HepG2 (cell line): ENCODE measurements around the gene PHOSPHO2. TPM values are rescaled to one million over a fixed set of nuclear protein-coding genes. Genes with fewer than 3 reads are reported as not detected.

Experiments
- ATAC-seq: fragments of 200-7000 bp; cut with Tn5 transposase; 3 replicates; pipeline ENCODE4 v1.9.1; 2020; ENCODE audit warnings: mild to moderate bottlenecking, moderate library complexity
- BruUV-seq: library from RNA; stranded (reverse); fragments of 400-500 nt; replicated peaks from 2 replicates; lab custom pipeline; 2021; lab: Mats Ljungman, UMichigan
- CTCF ChIA-PET: fragments of 300-600 bp; formaldehyde crosslinking; extraction: SDS; loops from one replicate; lab custom pipeline; 2021; ENCODE audit warnings: low total read pairs, inconsistent platforms, low intra/inter-chr PET ratio; lab: Yijun Ruan, JAX
- POLR2A ChIA-PET: fragments of 350-600 bp; sonication (Branson Sonifier 250); formaldehyde crosslinking; loops from one replicate; lab custom pipeline; 2020; ENCODE audit warnings: antibody characterized with exemption, inconsistent platforms; lab: Yijun Ruan, JAX
- DNase-seq: peaks from one replicate; pipeline ENCODE4 v3.0.0-alpha.2; 2015; ENCODE audit warnings: low spot score
- FAIRE-seq: peaks from 3 replicates; lab custom pipeline; 2011; peaks lifted over from hg19 to GRCh38; lab: Jason Lieb, UNC
- H2AFZ ChIP-seq: one replicate; pipeline ENCODE4 v1.6.1; 2011; ENCODE audit warnings: low read length, inconsistent platforms
- H3K27ac ChIP-seq: fragments of 300-600 bp; 3 replicates; pipeline ENCODE4 v1.8.0; 2011; ENCODE audit warnings: mixed run types, mild to moderate bottlenecking, mixed read lengths, low read length, inconsistent platforms; ENCODE audit not compliant: insufficient read depth; ENCODE audit errors: extremely low read length
- H3K27me3 ChIP-seq, 2 experiments: fragments of 200-600 bp in 1 of 2; 2 replicates in 1 of 2; 3 replicates in 1 of 2; pipeline versions ENCODE4 v1.6.0 to v1.8.0; 2011; ENCODE audit warnings: low read length in 2 of 2, mild to moderate bottlenecking in 2 of 2, moderate library complexity in 2 of 2, inconsistent platforms in 1 of 2; ENCODE audit not compliant: insufficient read depth in 2 of 2, control insufficient read depth in 1 of 2
- H3K36me3 ChIP-seq, 2 experiments: fragments of 200-600 bp in 1 of 2; replicated peaks in 1 of 2; 2 replicates in 1 of 2; 3 replicates in 1 of 2; pipeline versions ENCODE4 v1.5.1 to v1.8.0; 2011; ENCODE audit warnings: low read length in 2 of 2, inconsistent platforms in 1 of 2; ENCODE audit not compliant: insufficient read depth in 2 of 2, control insufficient read depth in 1 of 2
- H3K4me1 ChIP-seq: 2 replicates; pipeline ENCODE4 v1.5.1; 2012; ENCODE audit warnings: low read length, inconsistent platforms; ENCODE audit not compliant: insufficient read depth
- H3K4me2 ChIP-seq: 2 replicates; pipeline ENCODE4 v1.6.0; 2011; ENCODE audit warnings: low read depth, low read length, inconsistent platforms
- H3K4me3 ChIP-seq, 3 experiments: fragments of 200-600 bp in 1 of 3; sonication (generic), shearing (Covaris generic) in 1 of 3; replicated peaks in 1 of 3; 2 replicates each; pipeline ENCODE4 v1.5.1; 2011 to 2016; ENCODE audit warnings: low read length in 3 of 3, inconsistent platforms in 2 of 3, low read depth in 2 of 3, mild to moderate bottlenecking in 2 of 3, control low read depth in 1 of 3, mixed read lengths in 1 of 3; ENCODE audit not compliant: insufficient read depth in 1 of 3
- H3K79me2 ChIP-seq: one replicate; pipeline ENCODE4 v1.6.1; 2011; ENCODE audit warnings: low read length, inconsistent platforms; ENCODE audit not compliant: insufficient read depth
- H3K9ac ChIP-seq: 2 replicates; pipeline ENCODE4 v1.6.0; 2011; ENCODE audit warnings: mild to moderate bottlenecking, low read depth, low read length, inconsistent platforms; ENCODE audit not compliant: insufficient read depth
- H3K9me3 ChIP-seq: 2 replicates; pipeline ENCODE4 v1.5.1; 2012; ENCODE audit warnings: mild to moderate bottlenecking, low read length
- H4K20me1 ChIP-seq: 2 replicates; pipeline ENCODE4 v1.6.0; 2011; ENCODE audit warnings: inconsistent platforms, mild to moderate bottlenecking, low read length, moderate library complexity; ENCODE audit not compliant: insufficient read depth
- BRD4 ChIP-seq: sonication (generic); formaldehyde crosslinking; IDR thresholded peaks from 2 replicates; pipeline ENCODE4 v1.4.0; 2020; ENCODE audit warnings: missing genetic modification reagents
- CCDC6 ChIP-seq: sonication (generic); formaldehyde crosslinking; IDR thresholded peaks from 2 replicates; pipeline ENCODE4 v1.8.1; 2022; ENCODE audit warnings: mild to moderate bottlenecking, missing genetic modification reagents, moderate library complexity
- CEBPB ChIP-seq: IDR thresholded peaks from 2 replicates; pipeline ENCODE4 v1.6.1; 2011; ENCODE audit warnings: low read depth, low read length, improper control_type of control experiment, borderline replicate concordance
- CEBPG ChIP-seq: IDR thresholded peaks from 2 replicates; pipeline ENCODE4 v1.6.1; 2016
- DMAP1 ChIP-seq: IDR thresholded peaks from 2 replicates; pipeline ENCODE4 v1.6.1; 2016
- FLYWCH1 ChIP-seq: sonication (generic); formaldehyde crosslinking; IDR thresholded peaks from 2 replicates; pipeline ENCODE4 v1.8.1; 2023; ENCODE audit warnings: mild to moderate bottlenecking, missing genetic modification reagents
- HNRNPH1 ChIP-seq: fragments of 200-400 bp; formaldehyde crosslinking; optimal IDR thresholded peaks from 2 replicates; pipeline ENCODE3; 2017; ENCODE audit warnings: mild to moderate bottlenecking, low read depth, low read length
- SIN3A ChIP-seq: IDR thresholded peaks from 2 replicates; pipeline ENCODE4 v1.6.1; 2011; ENCODE audit warnings: low read depth, mild to moderate bottlenecking, control low read depth, low read length, borderline replicate concordance
- ZFP41 ChIP-seq: sonication (generic); formaldehyde crosslinking; IDR thresholded peaks from 2 replicates; pipeline ENCODE4 v1.4.0; 2020; ENCODE audit warnings: mild to moderate bottlenecking, missing genetic modification reagents, borderline replicate concordance
- ZNF124 ChIP-seq: sonication (generic); formaldehyde crosslinking; IDR thresholded peaks from 2 replicates; pipeline ENCODE4 v1.4.0; 2020; ENCODE audit warnings: missing genetic modification reagents
- WGBS: methylation state at CpG from one replicate; pipeline ENCODE4 v1.1.6; 2017; ENCODE audit warnings: low lambda C conversion rate; 5-methylcytosine and 5-hydroxymethylcytosine counted together
- in situ Hi-C: cut with HindIII; loops from 2 replicates; pipeline ENCODE4 v1.10.0; 2017; ENCODE audit warnings: low pct_unique_long_range_greater_than_20kb; ENCODE audit not compliant: extremely low pct_ligation_motif_present
- intact Hi-C: fragments of 100-400 bp; cut with micrococcal nuclease; formaldehyde crosslinking; loops from one replicate; pipeline ENCODE4 v1.10.0; 2022; ENCODE audit not compliant: unreplicated experiment
- polyA plus RNA-seq, 8 experiments: library from polyadenylated mRNA; depleted of rRNA in 3 of 8; stranded (reverse) in 7 of 8; unstranded in 1 of 8; fragments of >200 nt; fragmentation: Illumina TruSeq in 4 of 8; extraction: Trizol in 4 of 8; gene quantifications; 2 replicates each; pipeline versions ENCODE4 v1.2.1 to v1.2.3, GENCODE V29; 2011 to 2016; ENCODE audit warnings: low read depth in 4 of 8, missing spikeins in 1 of 8, mixed read lengths in 1 of 8; ENCODE audit not compliant: insufficient read depth in 1 of 8
- total RNA-seq, 5 experiments: library from RNA; depleted of rRNA; stranded (reverse); fragments of >200 nt; fragmentation: Illumina TruSeq; extraction: Trizol; gene quantifications; 2 replicates each; pipeline ENCODE4 v1.2.3, GENCODE V29; 2016; ENCODE audit warnings: low read depth in 1 of 5
- TF ChIP-seq, protein P1 (sequence below): sonication (generic); formaldehyde crosslinking; IDR thresholded peaks from 2 replicates; pipeline ENCODE4 v1.4.0; 2020; ENCODE audit warnings: missing genetic modification reagents

PHOSPHO2 gene
- total and polyA plus RNA-seq, 2 of the 13 experiments (the other 11 are each of a cell fraction or from before 2014, with no cell fraction given) = 6.1 to 11.4 TPM

DNA sequence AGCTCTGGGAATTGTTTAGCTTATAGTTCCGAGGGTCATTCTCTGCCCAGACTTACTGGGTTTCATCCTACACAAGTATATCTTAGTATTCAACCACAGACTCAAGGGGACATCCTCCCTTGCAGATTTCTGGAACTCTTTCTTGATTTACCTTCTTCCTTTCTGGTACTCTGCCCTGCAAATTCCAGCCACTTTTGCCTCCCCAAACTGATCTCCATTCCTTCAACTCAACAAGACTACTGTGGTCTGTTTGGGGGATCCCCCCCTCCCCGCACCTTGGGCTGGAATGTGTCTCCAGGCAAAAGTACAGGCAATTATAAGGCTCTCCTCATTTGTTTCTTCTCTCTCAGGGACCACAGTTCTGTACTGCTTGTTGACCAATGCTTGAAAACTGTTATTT is 13.4 kb downstream of the PHOSPHO2 start:
- H3K9ac ChIP-seq = no peak overlapping the region
- no peaks in the 10 kb centered on the region for H3K9me3 ChIP-seq
- H4K20me1 ChIP-seq = no peaks in the 10 kb centered on the region
- ATAC-seq (no peak), FAIRE-seq (no peak), DNase-seq (no peak)
- no peak overlapping the region for H3K27ac ChIP-seq
- in situ Hi-C loops = no loop called here
- no peaks in the 10 kb centered on the region for H3K79me2 ChIP-seq
- ChIA-PET CTCF (no interaction called here), POLR2A (interaction anchor here (1.0 kb wide), 1 partner anchor 8 kb away, joined by 3 read pairs; no protein-coding TSS in a partner anchor)
- H3K4me3 ChIP-seq = no peak overlapping the region
- no peak overlapping the region for H3K4me2 ChIP-seq
- peaks cover 11% of the 10 kb centered on the region for H3K4me1 ChIP-seq
- no peaks in the 10 kb centered on the region for H3K27me3 ChIP-seq
- TF ChIP-seq BRD4 (no peak), SIN3A (no peak), ZNF124 (CRISPR knock-in tag) (no peak), DMAP1 (CRISPR knock-in tag) (no peak), ZFP41 (no peak), FLYWCH1 (CRISPR knock-in tag) (no peak)
- 93% methylated on average over 2 of the region's 2 CpGs for WGBS
- intact Hi-C loops = no loop called here
- BruUV-seq = no TSS peak
- no peak overlapping the region for H2AFZ ChIP-seq
- 0 out of 5 replicates have a peak, but pooled peaks cover 2 to 11% of the 10 kb centered on the region in 2 experiments for H3K36me3 ChIP-seq

DNA sequence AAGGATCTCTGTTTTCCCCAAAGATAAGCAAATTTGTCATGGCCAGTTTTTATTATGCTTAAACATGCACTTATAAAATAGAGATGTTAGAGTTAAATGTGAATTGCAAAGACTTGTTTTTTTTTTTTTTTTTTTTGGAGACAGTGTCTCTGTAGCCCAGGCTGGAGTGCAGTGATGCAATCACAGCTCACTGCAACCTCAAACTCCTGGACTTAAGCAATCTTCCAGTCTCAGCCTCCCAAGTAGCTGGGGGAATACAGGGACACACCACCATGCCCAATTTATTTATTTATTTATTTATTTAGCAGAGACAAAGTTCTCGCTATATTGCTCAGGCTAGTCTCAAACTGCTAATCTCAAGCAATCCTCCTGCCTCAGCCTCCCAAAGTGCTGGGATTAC is 15.1 kb downstream of the PHOSPHO2 start:
- POLR2A ChIA-PET = no interaction called here
- no peaks in the 10 kb centered on the region for H4K20me1 ChIP-seq
- H3K36me3 ChIP-seq = 0 out of 5 replicates have a peak, but pooled peaks cover 0 to 8% of the 10 kb centered on the region in 2 experiments
- in situ Hi-C loops = no loop called here
- BruUV-seq = no TSS peak
- CTCF ChIA-PET = no interaction called here
- peaks cover 25% of the 10 kb centered on the region for H3K4me1 ChIP-seq
- no peak overlapping the region for H2AFZ ChIP-seq
- no peak for DNase-seq
- intact Hi-C loops = no loop called here
- TF ChIP-seq CEBPB (peak; percentile 74; the same call in 1 of the 2 replicates), CEBPG (CRISPR knock-in tag) (peak; percentile 65), CCDC6 (no peak), HNRNPH1 (no peak)
- TF ChIP-seq, protein P1, sequence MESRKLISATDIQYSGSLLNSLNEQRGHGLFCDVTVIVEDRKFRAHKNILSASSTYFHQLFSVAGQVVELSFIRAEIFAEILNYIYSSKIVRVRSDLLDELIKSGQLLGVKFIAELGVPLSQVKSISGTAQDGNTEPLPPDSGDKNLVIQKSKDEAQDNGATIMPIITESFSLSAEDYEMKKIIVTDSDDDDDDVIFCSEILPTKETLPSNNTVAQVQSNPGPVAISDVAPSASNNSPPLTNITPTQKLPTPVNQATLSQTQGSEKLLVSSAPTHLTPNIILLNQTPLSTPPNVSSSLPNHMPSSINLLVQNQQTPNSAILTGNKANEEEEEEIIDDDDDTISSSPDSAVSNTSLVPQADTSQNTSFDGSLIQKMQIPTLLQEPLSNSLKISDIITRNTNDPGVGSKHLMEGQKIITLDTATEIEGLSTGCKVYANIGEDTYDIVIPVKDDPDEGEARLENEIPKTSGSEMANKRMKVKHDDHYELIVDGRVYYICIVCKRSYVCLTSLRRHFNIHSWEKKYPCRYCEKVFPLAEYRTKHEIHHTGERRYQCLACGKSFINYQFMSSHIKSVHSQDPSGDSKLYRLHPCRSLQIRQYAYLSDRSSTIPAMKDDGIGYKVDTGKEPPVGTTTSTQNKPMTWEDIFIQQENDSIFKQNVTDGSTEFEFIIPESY (CRISPR knock-in tag) = no peak
- H3K4me3 ChIP-seq = no peak overlapping the region
- no peaks in the 10 kb centered on the region for H3K79me2 ChIP-seq
- no peak overlapping the region for H3K27ac ChIP-seq
- H3K9ac ChIP-seq = no peak overlapping the region
- H3K9me3 ChIP-seq = no peaks in the 10 kb centered on the region
- no peak for FAIRE-seq
- H3K4me2 ChIP-seq = no peak overlapping the region
- no peaks in the 10 kb centered on the region for H3K27me3 ChIP-seq
- no peak for ATAC-seq
- 97% methylated on average over 1 of the region's 1 CpG for WGBS
